H9 (cell line): ENCODE data around the gene CRYBA1. TPM values are rescaled to one million over a fixed set of nuclear protein-coding genes. Genes with fewer than 3 reads are reported as not detected.

ENCODE experiments used
- DNase-seq: peaks from one replicate; pipeline ENCODE4 v3.0.0-alpha.2; 2017
- H2AFZ ChIP-seq: one replicate; pipeline ENCODE4 v1.6.1; 2013; ENCODE audit warnings: mild to moderate bottlenecking, low read length, control low read depth, moderate library complexity
- H2AK5ac ChIP-seq: 2 replicates; pipeline ENCODE4 v1.6.1; 2013; ENCODE audit warnings: low read length, control low read depth, mixed read lengths; ENCODE audit not compliant: insufficient read length
- H2BK120ac ChIP-seq: one replicate; pipeline ENCODE4 v1.6.1; 2013; ENCODE audit warnings: low read depth, mild to moderate bottlenecking, low read length, control low read depth, inconsistent platforms; ENCODE audit not compliant: poor library complexity, severe bottlenecking
- H2BK12ac ChIP-seq: 2 replicates; pipeline ENCODE4 v1.6.1; 2013; ENCODE audit warnings: low read length, control low read depth, mixed read lengths, low read depth; ENCODE audit not compliant: insufficient read length
- H2BK15ac ChIP-seq: 2 replicates; pipeline ENCODE4 v1.6.1; 2013; ENCODE audit warnings: low read depth, low read length, control low read depth
- H2BK20ac ChIP-seq: one replicate; pipeline ENCODE4 v1.6.1; 2013; ENCODE audit warnings: low read depth, mild to moderate bottlenecking, low read length, control low read depth, inconsistent platforms; ENCODE audit not compliant: poor library complexity, severe bottlenecking
- H2BK5ac ChIP-seq: 2 replicates; pipeline ENCODE4 v1.6.1; 2013; ENCODE audit warnings: low read length, control low read depth, mixed read lengths; ENCODE audit not compliant: insufficient read length
- H3K14ac ChIP-seq: 2 replicates; pipeline ENCODE4 v1.6.1; 2013; ENCODE audit warnings: low read length, control low read depth; ENCODE audit not compliant: insufficient read depth
- H3K18ac ChIP-seq: 2 replicates; pipeline ENCODE4 v1.6.1; 2013; ENCODE audit warnings: low read depth, mild to moderate bottlenecking, mixed read lengths, low read length, control low read depth; ENCODE audit not compliant: insufficient read length
- H3K23ac ChIP-seq: 2 replicates; pipeline ENCODE4 v1.6.1; 2013; ENCODE audit warnings: low read length, control low read depth, mixed read lengths, low read depth; ENCODE audit not compliant: insufficient read length
- H3K23me2 ChIP-seq: 2 replicates; pipeline ENCODE4 v1.6.1; 2013; ENCODE audit warnings: low read depth, mild to moderate bottlenecking, mixed read lengths, low read length, control low read depth; ENCODE audit not compliant: insufficient read length, poor library complexity, severe bottlenecking
- H3K27ac ChIP-seq: 2 replicates; pipeline ENCODE4 v1.5.1; 2013; ENCODE audit warnings: low read length, control low read depth, mixed read lengths, low read depth; ENCODE audit not compliant: insufficient read length
- H3K27me3 ChIP-seq: 2 replicates; pipeline ENCODE4 v1.6.1; 2013; ENCODE audit warnings: low read length, control low read depth, inconsistent platforms; ENCODE audit not compliant: insufficient read depth
- H3K4ac ChIP-seq: 2 replicates; pipeline ENCODE4 v1.6.1; 2013; ENCODE audit warnings: low read depth, mild to moderate bottlenecking, control low read depth, inconsistent platforms, low read length, moderate library complexity
- H3K4me1 ChIP-seq: 2 replicates; pipeline ENCODE4 v1.6.1; 2013; ENCODE audit warnings: low read length, control low read depth, inconsistent platforms; ENCODE audit not compliant: insufficient read depth
- H3K4me2 ChIP-seq: 2 replicates; pipeline ENCODE4 v1.6.1; 2013; ENCODE audit warnings: low read length, control low read depth, mixed read lengths; ENCODE audit not compliant: insufficient read length, insufficient read depth
- H3K56ac ChIP-seq: 2 replicates; pipeline ENCODE4 v1.6.1; 2013; ENCODE audit warnings: low read depth, mild to moderate bottlenecking, mixed read lengths, low read length, control low read depth; ENCODE audit not compliant: insufficient read length
- H3K79me1 ChIP-seq: 2 replicates; pipeline ENCODE4 v1.6.1; 2013; ENCODE audit warnings: low read depth, mild to moderate bottlenecking, moderate library complexity, low read length, control low read depth, inconsistent platforms; ENCODE audit not compliant: insufficient read depth, poor library complexity, severe bottlenecking
- H3K79me2 ChIP-seq: 2 replicates; pipeline ENCODE4 v1.6.1; 2013; ENCODE audit warnings: low read length, control low read depth, inconsistent platforms; ENCODE audit not compliant: insufficient read depth
- H3K9ac ChIP-seq: 2 replicates; pipeline ENCODE4 v1.6.1; 2013; ENCODE audit warnings: low read length, control low read depth, mixed read lengths; ENCODE audit not compliant: insufficient read length; ENCODE audit errors: extremely low read depth
- H3K9me3 ChIP-seq: one replicate; pipeline ENCODE4 v1.6.1; 2013; ENCODE audit warnings: low read depth, low read length, inconsistent platforms; ENCODE audit not compliant: control insufficient read depth
- H3T11ph ChIP-seq: one replicate; pipeline ENCODE4 v1.6.1; 2013; ENCODE audit warnings: mild to moderate bottlenecking, low read length, control low read depth, inconsistent platforms
- H4K20me1 ChIP-seq: one replicate; pipeline ENCODE4 v1.6.1; 2013; ENCODE audit not compliant: control insufficient read depth, insufficient read length, insufficient read depth
- H4K5ac ChIP-seq: 2 replicates; pipeline ENCODE4 v1.6.1; 2013; ENCODE audit warnings: low read depth, mild to moderate bottlenecking, mixed read lengths, low read length, control low read depth; ENCODE audit not compliant: insufficient read length
- H4K8ac ChIP-seq: replicated peaks from 2 replicates; pipeline ENCODE4 v1.6.1; 2013; ENCODE audit warnings: low read length, control low read depth, mixed read lengths, low read depth; ENCODE audit not compliant: insufficient read length
- H4K91ac ChIP-seq: 2 replicates; pipeline ENCODE4 v1.6.1; 2013; ENCODE audit warnings: low read depth, mild to moderate bottlenecking, moderate library complexity, mixed read lengths, low read length, control low read depth; ENCODE audit not compliant: insufficient read length
- H3K27ac Mint-ChIP-seq, 3 experiments: 2 replicates in 2 of 3; 3 replicates in 1 of 3; pipeline ENCODE4 v1.8.0; 2020 to 2021; ENCODE audit warnings: mixed read lengths in 3 of 3, mild to moderate bottlenecking in 1 of 3, moderate library complexity in 1 of 3
- H3K27me3 Mint-ChIP-seq: 2 replicates; pipeline ENCODE4 v1.8.0; 2021; ENCODE audit warnings: low read depth, mild to moderate bottlenecking, moderate library complexity, mixed read lengths
- H3K36me3 Mint-ChIP-seq, 3 experiments: 2 replicates in 2 of 3; 3 replicates in 1 of 3; pipeline ENCODE4 v1.8.0; 2020 to 2021; ENCODE audit warnings: low read depth in 3 of 3, mixed read lengths in 3 of 3; ENCODE audit not compliant: insufficient read depth in 1 of 3
- H3K4me1 Mint-ChIP-seq, 2 experiments: 2 replicates each; pipeline ENCODE4 v1.8.0; 2020; ENCODE audit warnings: mixed read lengths in 2 of 2
- H3K4me3 Mint-ChIP-seq, 2 experiments: 2 replicates in 1 of 2; 3 replicates in 1 of 2; pipeline ENCODE4 v1.8.0; 2020 to 2021; ENCODE audit warnings: mild to moderate bottlenecking in 2 of 2, mixed read lengths in 2 of 2, moderate library complexity in 1 of 2
- H3K9me3 Mint-ChIP-seq, 2 experiments: 2 replicates in 1 of 2; 3 replicates in 1 of 2; pipeline ENCODE4 v1.8.0; 2020; ENCODE audit warnings: mild to moderate bottlenecking in 2 of 2, mixed read lengths in 2 of 2, moderate library complexity in 1 of 2
- CTCF ChIP-seq: fragments of 200-600 bp; sonication (generic); conservative IDR thresholded peaks from 3 replicates; pipeline ENCODE4 v1.8.0; 2021; ENCODE audit warnings: antibody characterized with exemption, mild to moderate bottlenecking
- WGBS: extraction: QIAGEN DNeasy Blood & Tissue Kit; methylation state at CpG from one replicate; pipeline ENCODE4 v1.1.7; 2013; ENCODE audit warnings: missing lambda C conversion rate, low lambda C conversion rate, mixed read lengths; ENCODE audit not compliant: insufficient read length; ENCODE audit errors: extremely low coverage; 5-methylcytosine and 5-hydroxymethylcytosine counted together
- total RNA-seq: library from RNA; stranded (reverse); gene quantifications from 2 replicates; pipeline ENCODE4 v1.2.1, GENCODE V29; 2021

CRYBA1 gene
- total RNA-seq, 1 experiment from 2014 or later: not detected

GRCh38 chr17:29242051-29242450, 4.6 kb upstream of the CRYBA1 start:
- Histone ChIP-seq H3K9me3 (no peaks in the 10 kb centered on the region), H3K56ac (no peak overlapping the region), H2AK5ac (no peak overlapping the region), H4K5ac (no peak overlapping the region), H3K14ac (no peak overlapping the region), H3K9ac (no peak overlapping the region), H4K20me1 (no peaks in the 10 kb centered on the region), H3K4ac (no peak overlapping the region), H2AFZ (no peak overlapping the region), H2BK15ac (no peak overlapping the region), H2BK120ac (no peak overlapping the region), H3K23ac (no peak overlapping the region), H3K4me2 (no peak overlapping the region), H3K27me3 (no peaks in the 10 kb centered on the region), H3K79me1 (no peaks in the 10 kb centered on the region), H3K23me2 (no peaks in the 10 kb centered on the region), H2BK20ac (no peak overlapping the region), H2BK12ac (no peak overlapping the region), H4K91ac (no peak overlapping the region), H3T11ph (no peak overlapping the region), H4K8ac (no peak overlapping the region), H3K27ac (no peak overlapping the region), H2BK5ac (no peak overlapping the region), H3K4me1 (peaks cover 8% of the 10 kb centered on the region; the same call in 1 of the 2 replicates), H3K18ac (no peak overlapping the region), H3K79me2 (no peaks in the 10 kb centered on the region)
- Mint-ChIP-seq H3K27me3 (no peaks in the 10 kb centered on the region), H3K27ac (no peak overlapping the region), H3K36me3 (no peaks in the 10 kb centered on the region), H3K9me3 (peaks cover 0 to 4% of the 10 kb centered on the region in 2 experiments; a peak in 2 of 5 replicates), H3K4me1 (peaks cover 37 to 43% of the 10 kb centered on the region in 2 experiments), H3K4me3 (no peak overlapping the region)
- TF ChIP-seq CTCF: no peak
- DNase-seq: no peak
- no CpG with 5 or more reads among the region's 1 CpG for WGBS
